K562 (cell line): ENCODE results near the gene NIM1K. TPM values are rescaled to one million over a fixed set of nuclear protein-coding genes. Genes with fewer than 3 reads are reported as not detected.

Experiments used
- ARNT ChIP-seq, 2 experiments: fragments of 450-650 bp; IDR thresholded peaks; 2 replicates each; pipeline ENCODE4 v1.6.1; 2016; ENCODE audit warnings: mild to moderate bottlenecking in 1 of 2
- ELF2 ChIP-seq: fragments of 250-450 bp; sonication (Bioruptor Pico); IDR thresholded peaks from 2 replicates; pipeline ENCODE4 v1.5.0; 2021; ENCODE audit warnings: mild to moderate bottlenecking
- ESRRB ChIP-seq: fragments of 250-450 bp; sonication (Bioruptor Pico); IDR thresholded peaks from 2 replicates; pipeline ENCODE4 v1.5.0; 2020; ENCODE audit warnings: mild to moderate bottlenecking, moderate library complexity, borderline replicate concordance
- FUS ChIP-seq: fragments of 200-400 bp; formaldehyde crosslinking; optimal IDR thresholded peaks from 2 replicates; pipeline ENCODE3; 2017; ENCODE audit warnings: low read depth, low read length
- HNRNPK ChIP-seq: fragments of 200-400 bp; formaldehyde crosslinking; IDR thresholded peaks from one replicate; pipeline ENCODE4 v1.6.1; 2018; ENCODE audit warnings: mild to moderate bottlenecking, low read depth, low read length; ENCODE audit not compliant: poor library complexity, severe bottlenecking
- KLF6 ChIP-seq: fragments of 250-450 bp; sonication (Bioruptor Pico); IDR thresholded peaks from 2 replicates; pipeline ENCODE4 v1.4.0; 2020; ENCODE audit warnings: mild to moderate bottlenecking, moderate library complexity, borderline replicate concordance
- LARP7 ChIP-seq: fragments of 450-650 bp; IDR thresholded peaks from 2 replicates; pipeline ENCODE4 v1.6.1; 2016
- NCOR1 ChIP-seq: fragments of 450-650 bp; IDR thresholded peaks from 2 replicates; pipeline ENCODE4 v1.6.1; 2016; ENCODE audit warnings: mild to moderate bottlenecking, moderate library complexity
- POLR2B ChIP-seq: fragments of 450-650 bp; IDR thresholded peaks from 2 replicates; pipeline ENCODE4 v1.6.1; 2018; ENCODE audit warnings: low read depth; ENCODE audit not compliant: partially characterized antibody
- SOX6 ChIP-seq: fragments of 450-650 bp; IDR thresholded peaks from 2 replicates; pipeline ENCODE4 v1.6.1; 2014; ENCODE audit warnings: mild to moderate bottlenecking
- ZNF212 ChIP-seq: fragments of 450-650 bp; formaldehyde crosslinking; IDR thresholded peaks from 2 replicates; pipeline ENCODE4 v1.4.0; 2020; ENCODE audit warnings: mild to moderate bottlenecking
- ZNF586 ChIP-seq: fragments of 450-650 bp; formaldehyde crosslinking; conservative IDR thresholded peaks from 2 replicates; pipeline ENCODE4 v1.4.0; 2020; ENCODE audit warnings: mild to moderate bottlenecking, moderate library complexity
- ZNF644 ChIP-seq: fragments of 200-800 bp; sonication (Bioruptor generic); IDR thresholded peaks from 2 replicates; pipeline ENCODE4 v1.6.1; 2016; ENCODE audit warnings: low read depth, missing genetic modification characterization, missing compliant biosample characterization
- polyA plus RNA-seq, 8 experiments: library from polyadenylated mRNA; depleted of rRNA in 4 of 8; stranded (reverse) in 5 of 8; unstranded in 3 of 8; fragments of >200 nt; fragmentation: Nextera tagmentation in 2 of 8; fragmentation: Illumina TruSeq in 1 of 8; extraction: Ambion mirVana in 2 of 8; extraction: Trizol in 1 of 8; gene quantifications; 2 replicates each; pipeline versions ENCODE4 v1.2.1 to v1.2.3, GENCODE V29; 2011 to 2014; ENCODE audit warnings: inconsistent platforms in 1 of 8, missing spikeins in 1 of 8
- total RNA-seq, 7 experiments: library from RNA; depleted of rRNA in 6 of 7; stranded (reverse); fragments of >200 nt in 6 of 7; fragmentation: Illumina TruSeq in 2 of 7; extraction: Trizol in 2 of 7; gene quantifications; 2 replicates each; pipeline versions ENCODE4 v1.2.1 to v1.2.3, GENCODE V29; 2011 to 2021; ENCODE audit warnings: low replicate concordance in 1 of 7
- TF ChIP-seq, protein P1 (sequence below): IDR thresholded peaks from 2 replicates; pipeline ENCODE4 v1.6.1; 2011; ENCODE audit warnings: borderline replicate concordance, low read depth, mild to moderate bottlenecking, moderate library complexity, low read length; ENCODE audit not compliant: insufficient read depth, poor library complexity, severe bottlenecking
- TF ChIP-seq, protein P2 (sequence below): fragments of 200-800 bp; sonication (Bioruptor generic); IDR thresholded peaks from 2 replicates; pipeline ENCODE4 v1.6.1; 2016; ENCODE audit warnings: missing genetic modification characterization, missing compliant biosample characterization

The NIM1K gene
- total and polyA plus RNA-seq, 9 of the 15 experiments (the other 6 are each of a cell fraction or from before 2014, with no cell fraction given), result 0.03 to 0.34 (median 0.08) TPM; not detected in 3

DNA sequence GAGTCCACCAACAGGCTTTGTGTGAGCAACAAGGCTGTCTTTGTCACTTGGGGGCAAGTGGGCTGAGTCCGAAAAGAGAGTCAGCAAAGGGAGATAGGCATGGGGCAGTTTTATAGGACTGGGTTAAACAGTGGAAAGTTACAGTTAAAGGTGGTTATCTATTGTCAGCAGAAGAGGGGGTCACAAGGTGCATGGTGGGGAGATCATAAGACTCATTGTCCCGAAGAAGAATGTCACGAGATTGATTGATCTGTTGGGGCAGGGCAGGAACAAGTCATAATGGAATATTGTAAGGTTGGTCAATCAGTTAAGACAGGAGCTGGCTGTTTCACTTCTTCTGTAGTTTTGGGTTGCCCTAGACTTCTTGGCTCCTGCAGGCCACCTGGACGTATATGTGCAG lies 128.8 kb downstream of the NIM1K start (continued):
- TF ChIP-seq, protein P1, sequence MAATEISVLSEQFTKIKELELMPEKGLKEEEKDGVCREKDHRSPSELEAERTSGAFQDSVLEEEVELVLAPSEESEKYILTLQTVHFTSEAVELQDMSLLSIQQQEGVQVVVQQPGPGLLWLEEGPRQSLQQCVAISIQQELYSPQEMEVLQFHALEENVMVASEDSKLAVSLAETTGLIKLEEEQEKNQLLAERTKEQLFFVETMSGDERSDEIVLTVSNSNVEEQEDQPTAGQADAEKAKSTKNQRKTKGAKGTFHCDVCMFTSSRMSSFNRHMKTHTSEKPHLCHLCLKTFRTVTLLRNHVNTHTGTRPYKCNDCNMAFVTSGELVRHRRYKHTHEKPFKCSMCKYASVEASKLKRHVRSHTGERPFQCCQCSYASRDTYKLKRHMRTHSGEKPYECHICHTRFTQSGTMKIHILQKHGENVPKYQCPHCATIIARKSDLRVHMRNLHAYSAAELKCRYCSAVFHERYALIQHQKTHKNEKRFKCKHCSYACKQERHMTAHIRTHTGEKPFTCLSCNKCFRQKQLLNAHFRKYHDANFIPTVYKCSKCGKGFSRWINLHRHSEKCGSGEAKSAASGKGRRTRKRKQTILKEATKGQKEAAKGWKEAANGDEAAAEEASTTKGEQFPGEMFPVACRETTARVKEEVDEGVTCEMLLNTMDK, result no peak
- TF ChIP-seq POLR2B (no peak), ZNF644 (tag) (peak; percentile 58; the same call in 1 of the 2 replicates), ESRRB (0 out of 2 replicates have a peak, but pooled peaks have one; percentile 47), ELF2 (CRISPR knock-in tag) (no peak), KLF6 (CRISPR knock-in tag) (no peak), HNRNPK (no peak), ZNF586 (CRISPR knock-in tag) (no peak), LARP7 (0 out of 2 replicates have a peak, but pooled peaks have one; percentile 33), FUS (no peak), NCOR1 (peak; percentile 90), SOX6 (peak; percentile 86), ZNF212 (CRISPR knock-in tag) (no peak), ARNT (IDR thresholded peaks at IDR 0.05) (peak; percentile 42 to 68; a peak in 1 of 4 replicates)
- TF ChIP-seq, protein P2, sequence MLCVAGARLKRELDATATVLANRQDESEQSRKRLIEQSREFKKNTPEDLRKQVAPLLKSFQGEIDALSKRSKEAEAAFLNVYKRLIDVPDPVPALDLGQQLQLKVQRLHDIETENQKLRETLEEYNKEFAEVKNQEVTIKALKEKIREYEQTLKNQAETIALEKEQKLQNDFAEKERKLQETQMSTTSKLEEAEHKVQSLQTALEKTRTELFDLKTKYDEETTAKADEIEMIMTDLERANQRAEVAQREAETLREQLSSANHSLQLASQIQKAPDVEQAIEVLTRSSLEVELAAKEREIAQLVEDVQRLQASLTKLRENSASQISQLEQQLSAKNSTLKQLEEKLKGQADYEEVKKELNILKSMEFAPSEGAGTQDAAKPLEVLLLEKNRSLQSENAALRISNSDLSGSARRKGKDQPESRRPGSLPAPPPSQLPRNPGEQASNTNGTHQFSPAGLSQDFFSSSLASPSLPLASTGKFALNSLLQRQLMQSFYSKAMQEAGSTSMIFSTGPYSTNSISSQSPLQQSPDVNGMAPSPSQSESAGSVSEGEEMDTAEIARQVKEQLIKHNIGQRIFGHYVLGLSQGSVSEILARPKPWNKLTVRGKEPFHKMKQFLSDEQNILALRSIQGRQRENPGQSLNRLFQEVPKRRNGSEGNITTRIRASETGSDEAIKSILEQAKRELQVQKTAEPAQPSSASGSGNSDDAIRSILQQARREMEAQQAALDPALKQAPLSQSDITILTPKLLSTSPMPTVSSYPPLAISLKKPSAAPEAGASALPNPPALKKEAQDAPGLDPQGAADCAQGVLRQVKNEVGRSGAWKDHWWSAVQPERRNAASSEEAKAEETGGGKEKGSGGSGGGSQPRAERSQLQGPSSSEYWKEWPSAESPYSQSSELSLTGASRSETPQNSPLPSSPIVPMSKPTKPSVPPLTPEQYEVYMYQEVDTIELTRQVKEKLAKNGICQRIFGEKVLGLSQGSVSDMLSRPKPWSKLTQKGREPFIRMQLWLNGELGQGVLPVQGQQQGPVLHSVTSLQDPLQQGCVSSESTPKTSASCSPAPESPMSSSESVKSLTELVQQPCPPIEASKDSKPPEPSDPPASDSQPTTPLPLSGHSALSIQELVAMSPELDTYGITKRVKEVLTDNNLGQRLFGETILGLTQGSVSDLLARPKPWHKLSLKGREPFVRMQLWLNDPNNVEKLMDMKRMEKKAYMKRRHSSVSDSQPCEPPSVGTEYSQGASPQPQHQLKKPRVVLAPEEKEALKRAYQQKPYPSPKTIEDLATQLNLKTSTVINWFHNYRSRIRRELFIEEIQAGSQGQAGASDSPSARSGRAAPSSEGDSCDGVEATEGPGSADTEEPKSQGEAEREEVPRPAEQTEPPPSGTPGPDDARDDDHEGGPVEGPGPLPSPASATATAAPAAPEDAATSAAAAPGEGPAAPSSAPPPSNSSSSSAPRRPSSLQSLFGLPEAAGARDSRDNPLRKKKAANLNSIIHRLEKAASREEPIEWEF (CRISPR knock-in tag), result peak; percentile 86; the same call in 1 of the 2 replicates
- TF ChIP-seq, all 486 proteins: peak for 76
